Ureter (tissue), 1 donor: Measurements from ENCODE around the gene RPS6KA2. TPM values are rescaled to one million over a fixed set of nuclear protein-coding genes. Genes with fewer than 3 reads are reported as not detected.

Source experiments
- DNase-seq: peaks from one replicate; pipeline ENCODE4 v3.0.0-alpha.2; 2020; ENCODE audit warnings: low spot score
- total RNA-seq: library from RNA; stranded (reverse); gene quantifications from one replicate; pipeline ENCODE4 v1.2.4, GENCODE V29; 2023
- donor health status: DM: yes; HTN: yes; CAD: no.

The RPS6KA2 gene
- total RNA-seq, 1 donor from 2014 or later, result 85.3 TPM

DNA sequence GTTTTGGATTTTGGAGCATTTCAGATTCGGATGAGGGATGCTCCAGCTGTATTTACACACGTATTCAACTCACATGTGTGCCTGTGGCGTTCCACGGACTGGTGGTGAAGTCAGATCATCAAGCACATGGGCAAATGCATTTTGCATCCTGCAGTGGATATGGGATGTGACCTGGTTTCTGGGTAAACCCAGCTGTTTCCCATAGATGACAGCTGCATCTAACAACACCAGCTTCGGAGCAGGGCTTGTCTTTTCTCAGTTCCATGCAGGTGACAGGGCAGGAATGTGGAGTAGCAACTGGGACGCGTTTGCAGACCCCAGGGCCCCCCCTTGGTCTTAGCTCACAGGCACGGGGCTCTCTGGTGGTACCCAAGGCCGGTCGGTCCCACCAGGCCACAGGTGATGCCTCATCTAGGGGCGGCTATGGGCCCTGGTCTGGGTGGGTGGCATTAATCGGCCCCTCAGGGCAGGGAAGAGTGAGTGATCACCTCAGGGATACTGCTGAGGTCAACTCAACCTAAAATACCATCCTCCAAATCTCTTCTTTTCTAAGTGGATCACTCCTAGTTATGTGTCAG, 123.8 kb downstream of the RPS6KA2 start:
- DNase-seq, result no peak

DNA sequence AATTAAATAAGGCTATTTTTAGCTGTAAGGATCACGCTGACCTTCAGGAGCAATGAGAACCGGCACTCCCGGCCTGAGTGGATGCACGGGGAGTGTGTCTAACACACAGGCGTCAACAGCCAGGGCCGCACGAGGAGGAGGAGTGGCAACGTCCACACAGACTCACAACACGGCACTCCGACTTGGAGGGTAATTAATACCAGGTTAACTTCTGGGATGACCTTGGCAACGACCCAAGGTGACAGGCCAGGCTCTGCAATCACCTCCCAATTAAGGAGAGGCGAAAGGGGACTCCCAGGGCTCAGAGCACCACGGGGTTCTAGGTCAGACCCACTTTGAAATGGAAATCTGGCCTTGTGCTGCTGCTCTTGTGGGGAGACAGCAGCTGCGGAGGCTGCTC, 124.6 kb downstream of the RPS6KA2 start:
- no peak for DNase-seq

DNA sequence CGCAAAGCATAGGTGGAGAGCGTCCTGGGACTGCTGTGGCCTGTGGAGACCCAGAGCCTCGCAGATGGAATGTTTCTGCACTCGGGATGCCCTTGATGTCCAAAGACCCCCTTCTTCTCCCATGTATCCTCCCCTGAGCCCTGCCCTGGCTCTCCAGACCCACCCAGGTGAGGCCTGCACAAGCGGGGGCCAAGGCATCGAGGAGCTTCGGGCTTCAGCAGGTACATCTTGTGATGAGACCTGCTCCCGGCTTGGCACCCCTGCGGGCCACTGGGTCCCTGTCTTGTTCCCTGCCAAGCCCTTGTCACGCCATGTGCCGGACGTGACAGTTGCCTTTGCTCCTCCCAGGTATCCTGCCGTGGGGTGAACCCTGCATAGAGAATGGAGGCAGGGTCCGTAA, 125.8 kb downstream of the RPS6KA2 start:
- DNase-seq, result no peak

DNA sequence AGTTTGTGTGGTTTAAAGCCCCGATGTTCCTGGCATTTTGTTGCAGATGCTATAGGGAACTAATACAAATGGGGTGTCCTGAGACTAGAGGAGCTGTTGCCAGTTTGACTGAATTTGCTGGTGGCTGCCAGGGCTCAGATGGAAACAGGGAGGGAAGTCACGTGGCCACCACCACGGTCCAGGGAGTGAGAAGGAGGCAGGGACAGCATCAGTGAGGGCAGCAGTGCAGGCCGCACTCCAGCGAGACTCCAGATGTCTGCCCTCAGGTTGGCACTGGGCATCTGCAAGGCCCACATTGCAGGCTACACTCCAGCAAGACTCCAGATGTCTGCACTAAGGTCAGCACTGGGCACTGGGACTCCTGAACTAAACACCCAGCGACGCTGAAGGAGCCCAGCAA, 126.8 kb downstream of the RPS6KA2 start:
- DNase-seq, result no peak

GRCh38 chr6:166499350-166500163, 127.5 kb downstream of the RPS6KA2 start:
- no peak for DNase-seq

GRCh38 chr6:166498661-166499349, 128.2 kb downstream of the RPS6KA2 start:
- no peak for DNase-seq

DNA sequence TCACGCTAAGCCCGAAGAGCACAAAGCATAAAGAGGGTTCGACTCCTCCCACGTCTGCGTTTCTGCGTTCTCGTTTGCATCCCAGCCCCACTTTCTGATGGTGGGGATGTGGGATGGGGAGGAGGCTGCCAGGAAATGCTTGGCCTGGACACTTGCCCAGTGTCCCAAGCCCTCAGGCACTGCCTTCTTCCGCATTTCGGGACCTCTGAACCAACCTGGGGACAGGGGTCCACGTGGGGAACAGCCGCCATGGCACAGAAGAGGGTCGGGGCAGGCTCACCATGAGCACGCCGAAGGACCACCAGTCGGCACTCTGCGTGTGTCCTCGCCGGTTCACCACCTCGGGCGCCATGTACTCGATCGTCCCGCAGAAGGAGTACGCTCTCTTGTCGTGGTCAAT, 128.8 kb downstream of the RPS6KA2 start:
- DNase-seq, result no peak

- DNase-seq, result no peak
Observed at GRCh38 chr6:166497087-166497899, 129.8 kb downstream of the RPS6KA2 start.

- DNase-seq, result no peak
Observed at GRCh38 chr6:166496460-166496859, 130.6 kb downstream of the RPS6KA2 start.

DNA sequence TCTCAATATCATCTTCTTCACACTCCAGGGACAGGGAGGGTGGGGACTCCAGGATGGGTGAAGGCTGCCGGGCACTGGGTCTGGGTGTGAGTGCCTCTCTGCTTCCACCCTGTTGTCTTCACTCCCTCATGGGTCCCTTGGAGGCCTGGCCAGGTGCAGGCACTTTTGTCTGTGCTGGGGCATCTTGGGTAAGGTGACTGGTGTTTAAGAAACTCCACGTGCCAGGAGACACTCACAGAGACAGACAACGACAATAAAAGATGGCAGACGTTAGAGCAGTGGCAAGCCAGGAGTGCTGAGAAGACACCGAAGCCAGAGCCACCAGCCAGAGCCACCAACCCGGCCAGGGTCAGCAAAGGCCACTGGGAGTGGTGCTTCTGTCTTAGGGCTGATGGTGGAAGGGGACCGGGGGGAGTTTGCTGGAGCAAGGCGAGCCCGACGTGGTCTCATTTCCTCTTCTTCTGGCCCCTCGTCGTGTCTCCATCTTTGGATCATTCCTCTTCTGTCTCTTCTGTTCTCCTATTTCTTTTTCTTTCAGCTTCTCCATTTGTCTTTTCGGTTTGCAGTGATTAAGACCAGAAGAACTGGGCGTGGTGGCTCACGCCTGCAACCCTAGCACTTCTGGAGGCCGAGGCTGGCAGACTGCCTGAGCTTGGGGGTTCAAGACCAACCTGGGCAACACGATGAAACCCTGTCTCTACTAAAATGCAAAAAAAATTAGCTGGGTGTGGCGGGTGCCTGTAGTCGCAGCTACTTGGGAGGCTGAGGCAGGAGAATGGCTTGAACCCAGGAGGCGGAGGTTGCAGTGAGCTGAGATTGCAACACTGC, 131.3 kb downstream of the RPS6KA2 start:
- DNase-seq, result no peak

GRCh38 chr6:166494757-166495486, 132.1 kb downstream of the RPS6KA2 start:
- DNase-seq, result no peak

DNA sequence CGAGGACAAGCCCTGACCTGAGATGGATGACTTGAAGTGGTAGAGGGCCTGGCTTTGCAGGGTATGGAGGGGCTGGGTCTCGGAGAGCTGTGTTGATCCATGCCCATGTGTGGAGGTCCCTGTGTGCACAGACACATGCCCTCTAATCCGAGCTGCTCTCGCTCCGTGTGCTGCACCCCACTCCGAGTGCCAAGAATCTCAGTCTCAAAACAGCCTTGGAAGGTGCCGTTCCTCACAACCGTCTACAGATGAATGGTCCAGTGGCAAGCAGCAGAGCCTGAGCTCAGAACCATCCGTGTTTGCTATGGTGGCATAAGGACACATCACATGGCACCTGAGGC, 133.0 kb downstream of the RPS6KA2 start:
- DNase-seq, result no peak

GRCh38 chr6:166493427-166494100, 133.5 kb downstream of the RPS6KA2 start:
- no peak for DNase-seq

DNA sequence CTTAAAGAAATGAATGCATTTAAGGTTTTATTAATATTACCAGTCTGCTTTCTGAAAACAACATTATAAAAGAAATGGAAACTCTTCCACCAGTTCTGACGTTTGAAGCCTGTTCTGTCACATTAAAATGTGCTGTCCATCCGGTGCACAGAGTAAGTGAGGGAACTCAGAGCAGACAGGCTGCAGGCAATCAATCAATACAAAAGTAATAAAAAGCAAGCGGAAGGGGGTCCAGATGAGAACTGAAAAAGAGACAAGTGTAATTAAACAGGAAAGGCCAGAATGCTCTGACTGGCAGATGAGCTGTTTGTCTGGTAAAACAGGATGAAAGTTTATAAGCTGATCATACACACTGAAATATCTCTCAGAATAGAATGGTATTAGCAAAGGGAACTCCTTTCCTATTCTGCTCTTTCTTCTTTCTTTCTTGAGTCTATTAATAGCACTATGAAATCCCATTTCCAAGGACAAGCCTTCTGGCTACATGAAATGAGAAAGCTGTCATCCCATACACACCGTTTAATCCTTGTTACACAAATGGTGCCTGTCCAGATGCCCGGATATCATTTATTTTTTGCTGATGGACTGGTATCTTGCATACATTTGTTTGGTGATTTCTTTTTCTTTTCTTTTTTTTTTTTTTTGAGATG, 134.8 kb downstream of the RPS6KA2 start:
- DNase-seq, result no peak

- peak; percentile 60 for DNase-seq
Observed at GRCh38 chr6:166490671-166491500, 136.2 kb downstream of the RPS6KA2 start.

DNA sequence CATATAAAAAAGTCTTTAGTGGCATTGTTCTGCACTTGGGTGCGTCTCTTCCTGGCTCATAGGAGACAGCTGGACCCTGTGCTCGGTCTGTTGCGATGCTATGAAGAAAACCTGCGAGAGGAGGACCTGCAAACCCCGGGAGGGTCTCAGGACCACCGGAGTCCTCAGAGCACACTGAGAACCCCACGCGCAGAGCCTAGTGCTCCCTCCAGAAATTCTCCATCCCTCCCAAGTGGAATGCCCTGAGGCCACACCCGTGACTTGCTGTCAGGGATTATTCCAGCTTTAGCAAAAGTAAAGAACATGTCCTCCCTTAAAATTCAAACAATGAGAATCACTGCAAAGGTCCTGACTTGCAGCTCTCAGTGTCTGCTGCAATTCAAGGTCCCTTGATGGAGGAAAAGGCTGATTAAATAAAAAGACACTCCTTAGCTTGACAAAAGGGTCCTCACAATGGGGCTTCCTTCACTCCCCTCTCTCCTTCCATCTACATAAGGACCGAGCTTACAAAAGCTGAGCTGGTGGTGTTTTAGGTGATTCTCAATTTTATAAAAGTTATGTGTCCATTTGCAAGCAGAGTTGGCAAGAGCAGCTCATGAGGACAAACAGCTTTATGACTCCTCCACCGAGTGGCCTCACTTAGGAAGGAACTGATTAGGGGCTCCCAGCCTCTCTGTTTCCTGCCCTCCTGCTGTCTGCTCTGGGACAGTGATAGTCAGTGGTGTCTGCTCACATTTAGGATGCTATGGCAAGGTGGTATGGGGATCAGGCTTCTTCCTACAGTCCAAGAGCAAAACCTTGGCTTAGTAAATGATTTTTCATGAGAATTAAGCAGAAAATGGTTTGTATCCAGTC, 137.5 kb downstream of the RPS6KA2 start:
- no peak for DNase-seq

- no peak for DNase-seq
Observed at GRCh38 chr6:166488701-166489100, 138.3 kb downstream of the RPS6KA2 start.
